ENCODE results near the gene ADGRL4. TPM values are rescaled to one million over a fixed set of nuclear protein-coding genes. Genes with fewer than 3 reads are reported as not detected.

Gene ADGRL4
- total RNA-seq (2022; extraction: Qiagen RNA extraction; ENCODE audit: low read depth) = not detected in 5 replicates

GRCh38 chr1:79006564-79006963 is at the start of gene ADGRL4:
Gene ADGRL4 (minus strand): TSS chr1:79006730. CDS start chr1:79006654, 76 bp downstream.

Data from A549 treated with DMSO at 1 μM for 4 hours (cell line).